Fibroblast of lung (primary cell): ENCODE data around the gene CLOCK. TPM values are rescaled to one million over a fixed set of nuclear protein-coding genes. Genes with fewer than 3 reads are reported as not detected.

Experiments
- DNase-seq, 2 donors: peaks; one replicate each; pipeline versions ENCODE4 v3.0.0 to v3.0.0-alpha.2; 2010; ENCODE audit warnings: low read depth in 2 of 2
- H2AFZ ChIP-seq: 2 replicates; pipeline ENCODE4 v1.5.1; 2012; ENCODE audit warnings: low read length, control low read depth, inconsistent platforms
- H3K27ac ChIP-seq: 2 replicates; pipeline ENCODE4 v1.5.1; 2011; ENCODE audit warnings: low read length, control low read depth; ENCODE audit not compliant: insufficient read depth
- H3K27me3 ChIP-seq: 2 replicates; pipeline ENCODE4 v1.5.1; 2011; ENCODE audit warnings: mild to moderate bottlenecking, low read length; ENCODE audit not compliant: control insufficient read depth, insufficient read depth
- H3K36me3 ChIP-seq: 2 replicates; pipeline ENCODE4 v1.5.1; 2011; ENCODE audit warnings: low read length; ENCODE audit not compliant: control insufficient read depth, insufficient read depth
- H3K4me1 ChIP-seq: 2 replicates; pipeline ENCODE4 v1.5.1; 2011; ENCODE audit warnings: low read length; ENCODE audit not compliant: control insufficient read depth, insufficient read depth; ENCODE audit errors: extremely low read depth
- H3K4me2 ChIP-seq: 2 replicates; pipeline ENCODE4 v1.5.1; 2011; ENCODE audit warnings: low read length, control low read depth; ENCODE audit not compliant: insufficient read depth; ENCODE audit errors: extremely low read depth
- H3K4me3 ChIP-seq, 4 experiments: fragments of 200-600 bp in 1 of 4; sonication (generic) in 1 of 4; replicated peaks in 1 of 4; 2 replicates each; pipeline ENCODE4 v1.5.1; 2011 to 2016; ENCODE audit warnings: low read length in 4 of 4, low read depth in 3 of 4, mild to moderate bottlenecking in 3 of 4, control low read depth in 2 of 4, inconsistent platforms in 1 of 4, mixed read lengths in 1 of 4; ENCODE audit not compliant: insufficient read depth in 1 of 4; ENCODE audit errors: control extremely low read depth in 1 of 4
- H3K79me2 ChIP-seq: 2 replicates; pipeline ENCODE4 v1.5.1; 2012; ENCODE audit warnings: mild to moderate bottlenecking, low read length, inconsistent platforms; ENCODE audit not compliant: control insufficient read depth, insufficient read depth
- H3K9ac ChIP-seq: 2 replicates; pipeline ENCODE4 v1.5.1; 2011; ENCODE audit warnings: mild to moderate bottlenecking, low read length, control low read depth; ENCODE audit not compliant: insufficient read depth
- H3K9me3 ChIP-seq: 2 replicates; pipeline ENCODE4 v1.5.1; 2012; ENCODE audit warnings: low read depth, low read length; ENCODE audit not compliant: control insufficient read depth, insufficient read depth
- H4K20me1 ChIP-seq: 2 replicates; pipeline ENCODE4 v1.5.1; 2011; ENCODE audit warnings: low read length; ENCODE audit not compliant: control insufficient read depth, insufficient read depth; ENCODE audit errors: extremely low read depth
- CTCF ChIP-seq, 2 donors: IDR thresholded peaks in 1 of 2; conservative IDR thresholded peaks in 1 of 2; 1 replicate in 1 of 2; 2 replicates in 1 of 2; pipeline ENCODE4 v1.5.1; 2011 to 2012; ENCODE audit warnings: low read length in 2 of 2, control low read depth in 1 of 2, inconsistent platforms in 1 of 2, low read depth in 1 of 2, mild to moderate bottlenecking in 1 of 2
- EZH2 ChIP-seq: IDR thresholded peaks from 2 replicates; pipeline ENCODE4 v1.5.1; 2012; ENCODE audit warnings: low read length, control low read depth, mild to moderate bottlenecking; ENCODE audit errors: missing control alignments
- polyA plus RNA-seq, 2 donors: library from polyadenylated mRNA; depleted of rRNA in 1 of 2; stranded (reverse) in 1 of 2; unstranded in 1 of 2; fragments of >200 nt; gene quantifications; 2 replicates each; pipeline ENCODE4 v1.2.1, GENCODE V29; 2011 to 2012; ENCODE audit warnings: missing spikeins in 1 of 2
- total RNA-seq: library from RNA; depleted of rRNA; stranded (reverse); fragments of >200 nt; gene quantifications from 2 replicates; pipeline ENCODE4 v1.2.1, GENCODE V29; 2014

Gene CLOCK
- total and polyA plus RNA-seq, 2 donors (not counting 1 experiment from before 2014, with no cell fraction given), result 26.1 to 27.4 TPM

GRCh38 chr4:55435141-55435841 lies 111.4 kb downstream of the CLOCK start:
- Histone ChIP-seq H3K4me1 (no peaks in the 10 kb centered on the region), H3K9me3 (no peaks in the 10 kb centered on the region), H3K4me2 (no peak overlapping the region), H3K27me3 (no peaks in the 10 kb centered on the region), H3K4me3 (no peak overlapping the region), H4K20me1 (no peaks in the 10 kb centered on the region), H2AFZ (no peak overlapping the region), H3K79me2 (no peaks in the 10 kb centered on the region), H3K9ac (no peak overlapping the region), H3K27ac (no peak overlapping the region), H3K36me3 (peaks cover 5% of the 10 kb centered on the region)
- TF ChIP-seq CTCF (conservative IDR thresholded peaks at IDR 0.05 in 1 of 2, IDR thresholded peaks at IDR 0.05 in 1 of 2; ENCODE audit: low read depth in 1 of 2, low read length in 2 of 2) (peak; percentile 24 to 38), EZH2 (no peak)
- peak; percentile 29 to 46 for DNase-seq

GRCh38 chr4:55431710-55432336 lies 114.9 kb downstream of the CLOCK start:
- no peak for TF ChIP-seq EZH2
- TF ChIP-seq CTCF (conservative IDR thresholded peaks at IDR 0.05 in 1 of 2, IDR thresholded peaks at IDR 0.05 in 1 of 2; ENCODE audit: low read depth in 1 of 2, low read length in 2 of 2), result no peak
- DNase-seq, result no peak
- Histone ChIP-seq H3K9me3 (no peaks in the 10 kb centered on the region), H3K4me3 (no peak overlapping the region), H3K79me2 (no peaks in the 10 kb centered on the region), H3K36me3 (peaks cover 1% of the 10 kb centered on the region), H3K9ac (no peak overlapping the region), H3K27ac (no peak overlapping the region), H3K4me2 (no peak overlapping the region), H4K20me1 (no peaks in the 10 kb centered on the region), H2AFZ (no peak overlapping the region), H3K4me1 (no peaks in the 10 kb centered on the region), H3K27me3 (no peaks in the 10 kb centered on the region)

GRCh38 chr4:55424791-55425190 lies 121.9 kb downstream of the CLOCK start:
- Histone ChIP-seq H3K4me3 (no peak overlapping the region), H3K36me3 (peaks cover 9% of the 10 kb centered on the region), H2AFZ (no peak overlapping the region), H3K4me2 (no peak overlapping the region), H4K20me1 (peaks cover 3% of the 10 kb centered on the region), H3K9ac (no peak overlapping the region), H3K27me3 (no peaks in the 10 kb centered on the region), H3K79me2 (peaks cover 8% of the 10 kb centered on the region), H3K9me3 (no peaks in the 10 kb centered on the region), H3K27ac (no peak overlapping the region), H3K4me1 (no peaks in the 10 kb centered on the region)
- TF ChIP-seq CTCF (conservative IDR thresholded peaks at IDR 0.05 in 1 of 2, IDR thresholded peaks at IDR 0.05 in 1 of 2; ENCODE audit: low read depth in 1 of 2, low read length in 2 of 2) (no peak), EZH2 (no peak)
- no peak for DNase-seq
